NOMO-1 (cell line): ENCODE data around the gene UBTD1.
"Not testable (repeated sequence)": the region's sequence is repeated elsewhere in the genome, so short reads cannot be mapped to it uniquely, and the experiment has no call there.

Source experiments
- DNase-seq, 2 experiments: peaks; one replicate each; lab custom pipeline; 2025; ENCODE audit not compliant: unreplicated experiment in 2 of 2; lab: John Stamatoyannopoulos, UW

Gene UBTD1, protein sequence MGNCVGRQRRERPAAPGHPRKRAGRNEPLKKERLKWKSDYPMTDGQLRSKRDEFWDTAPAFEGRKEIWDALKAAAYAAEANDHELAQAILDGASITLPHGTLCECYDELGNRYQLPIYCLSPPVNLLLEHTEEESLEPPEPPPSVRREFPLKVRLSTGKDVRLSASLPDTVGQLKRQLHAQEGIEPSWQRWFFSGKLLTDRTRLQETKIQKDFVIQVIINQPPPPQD

DNA sequence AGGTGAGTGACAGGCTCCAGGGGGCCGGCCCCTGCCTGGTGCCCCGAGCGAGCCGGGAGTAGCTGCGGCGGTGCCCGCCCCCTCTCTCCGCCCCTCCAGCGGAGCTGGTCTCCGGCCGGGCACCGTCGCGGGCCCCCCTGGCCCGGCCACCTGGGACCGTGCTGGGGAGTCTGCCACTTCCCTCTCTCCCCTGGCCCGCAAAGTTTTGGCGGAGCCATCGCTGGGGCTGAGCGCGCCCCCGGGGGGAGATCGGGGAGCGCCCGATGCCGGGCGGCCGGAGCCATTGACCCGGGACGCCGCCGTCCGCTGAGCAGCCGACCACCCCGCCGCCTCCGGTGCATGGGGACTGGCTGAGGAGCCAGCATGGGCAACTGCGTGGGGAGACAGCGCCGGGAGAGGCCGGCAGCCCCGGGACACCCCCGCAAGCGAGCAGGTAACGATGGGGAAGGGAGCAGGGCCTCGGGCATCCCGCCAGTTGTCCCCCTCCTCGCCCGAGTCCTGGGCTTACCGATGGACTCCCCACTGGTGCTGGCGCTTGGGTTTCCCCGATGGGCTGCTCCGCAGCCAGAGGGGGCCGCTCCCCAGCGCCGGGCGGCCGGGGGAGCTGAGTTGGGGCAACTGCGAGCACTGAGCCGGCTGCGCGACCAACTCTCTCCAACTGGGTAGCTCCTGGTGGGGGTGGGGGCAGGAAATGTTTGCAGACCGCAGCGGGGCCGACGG lies at the start of gene UBTD1:
Gene UBTD1 (plus strand): TSS at position 84 of the 720 bp plus-strand sequence. CDS start 280 bp downstream, at position 364.
- DNase-seq = peak in 1 of 2 experiments; percentile 7

DNA sequence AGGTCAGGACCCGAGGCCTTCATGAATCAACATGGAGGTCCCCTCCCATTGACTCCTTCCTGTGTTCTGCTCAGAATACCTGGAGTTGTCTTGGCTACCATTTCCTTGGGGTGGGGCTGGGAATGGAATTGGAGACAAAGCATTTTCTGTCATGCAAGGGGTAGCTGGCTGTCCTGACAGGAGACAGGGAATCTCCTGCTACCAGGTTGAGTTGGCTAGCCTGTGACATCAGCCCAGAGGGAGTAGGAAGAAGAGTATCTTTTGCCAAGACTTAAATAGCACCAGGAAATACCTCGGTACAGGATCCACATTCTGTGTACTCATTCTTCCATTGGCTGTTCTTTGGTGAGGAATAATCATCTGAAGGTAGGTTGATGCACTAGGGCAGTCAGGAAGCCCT lies 47.9 kb upstream of the UBTD1 start:
- no peak for DNase-seq

DNA sequence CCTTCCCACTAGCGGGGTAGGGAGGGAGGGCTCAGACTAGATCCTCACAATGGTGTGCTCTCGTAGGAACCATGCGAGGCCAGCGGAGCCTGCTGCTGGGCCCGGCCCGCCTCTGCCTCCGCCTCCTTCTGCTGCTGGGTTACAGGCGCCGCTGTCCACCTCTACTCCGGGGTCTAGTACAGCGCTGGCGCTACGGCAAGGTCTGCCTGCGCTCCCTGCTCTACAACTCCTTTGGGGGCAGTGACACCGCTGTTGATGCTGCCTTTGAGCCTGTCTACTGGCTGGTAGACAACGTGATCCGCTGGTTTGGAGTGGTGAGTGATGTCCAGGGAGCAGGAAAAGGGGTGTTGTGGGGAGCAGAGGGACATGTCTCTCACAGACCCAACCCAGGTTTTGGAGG lies 47.1 kb upstream of the UBTD1 start:
- no peak for DNase-seq

DNA sequence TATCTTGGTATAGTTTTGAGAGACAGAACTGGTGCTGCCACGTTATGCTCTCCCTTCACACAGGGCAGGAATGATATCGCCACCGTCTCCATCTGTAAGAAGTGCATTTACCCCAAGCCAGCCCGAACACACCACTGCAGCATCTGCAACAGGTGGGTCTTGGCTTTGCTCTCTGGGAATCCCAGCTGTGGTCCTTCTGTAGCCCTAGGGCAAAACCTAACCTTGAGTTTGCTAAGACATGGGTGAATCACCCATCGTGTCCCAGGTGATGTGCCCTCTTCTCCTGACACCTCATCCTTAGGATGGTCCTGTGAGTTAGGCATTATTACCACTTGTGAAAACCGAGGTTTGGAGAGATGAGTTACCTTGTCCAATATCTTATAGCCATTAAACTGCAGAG lies 46.4 kb upstream of the UBTD1 start:
- DNase-seq = no peak

DNA sequence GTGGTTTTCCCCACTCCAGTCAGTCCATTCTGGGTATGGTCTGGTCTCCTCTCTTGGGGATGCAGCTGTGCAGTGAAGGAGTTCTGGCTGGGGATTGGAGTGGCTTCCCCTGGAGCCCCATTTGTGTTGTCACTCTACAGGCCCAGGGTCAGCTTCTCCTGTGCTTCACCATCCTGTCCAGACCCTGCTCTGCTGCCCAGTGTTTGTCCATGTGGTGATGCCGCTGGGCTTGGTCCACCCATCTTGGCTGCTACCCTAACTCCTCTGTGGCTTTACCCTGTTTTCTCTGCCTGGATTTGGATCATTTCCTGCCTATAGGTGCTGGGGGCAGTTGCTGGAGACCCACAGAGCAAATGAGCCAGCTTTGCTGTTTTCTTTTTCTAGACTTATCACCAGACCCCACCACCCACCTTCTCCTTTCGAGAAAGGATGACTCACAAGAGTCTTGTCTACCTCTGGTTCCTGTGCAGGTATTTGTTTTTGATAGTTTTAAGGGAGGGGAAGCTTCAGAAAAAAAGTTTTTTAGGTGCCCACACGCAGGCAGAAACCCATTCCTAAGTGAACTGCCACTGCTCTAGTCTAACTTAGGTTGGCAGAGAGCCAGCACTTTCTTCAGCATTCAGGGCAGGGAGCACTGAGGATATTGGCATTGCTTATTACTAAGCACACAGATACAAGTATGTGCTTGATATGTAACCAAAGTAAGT lies 44.2 kb upstream of the UBTD1 start:
- no peak for DNase-seq

DNA sequence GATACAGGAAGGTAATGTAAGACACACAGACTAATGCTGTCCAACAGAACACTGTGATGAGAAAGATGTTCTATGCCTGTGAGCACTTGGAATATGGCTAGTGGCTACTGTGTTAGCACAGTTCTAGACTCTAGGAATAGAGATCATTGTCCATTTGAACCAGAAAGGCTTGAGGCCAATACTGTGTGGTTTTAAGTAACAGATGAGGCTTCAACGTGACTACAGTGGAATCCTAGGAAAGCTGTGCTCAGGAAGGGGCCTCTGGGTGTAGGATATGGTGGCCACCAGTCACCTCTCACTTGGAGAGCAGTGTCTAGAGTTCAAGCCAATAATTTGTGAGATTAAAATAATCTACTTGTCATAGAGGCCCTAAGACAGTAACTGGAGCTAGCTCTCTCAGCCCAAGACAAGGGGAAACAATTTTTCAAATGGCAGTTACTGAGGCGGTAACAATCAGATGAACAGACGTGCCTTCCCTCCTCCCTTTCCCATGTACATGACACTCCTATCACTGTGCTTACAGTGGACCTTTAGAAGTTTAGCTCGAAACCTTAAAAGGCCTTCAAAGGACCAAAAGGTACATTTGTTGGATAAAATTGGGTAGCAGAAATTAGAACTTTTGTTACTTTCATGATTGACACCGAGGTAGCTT lies 42.6 kb upstream of the UBTD1 start:
- DNase-seq = no peak

DNA sequence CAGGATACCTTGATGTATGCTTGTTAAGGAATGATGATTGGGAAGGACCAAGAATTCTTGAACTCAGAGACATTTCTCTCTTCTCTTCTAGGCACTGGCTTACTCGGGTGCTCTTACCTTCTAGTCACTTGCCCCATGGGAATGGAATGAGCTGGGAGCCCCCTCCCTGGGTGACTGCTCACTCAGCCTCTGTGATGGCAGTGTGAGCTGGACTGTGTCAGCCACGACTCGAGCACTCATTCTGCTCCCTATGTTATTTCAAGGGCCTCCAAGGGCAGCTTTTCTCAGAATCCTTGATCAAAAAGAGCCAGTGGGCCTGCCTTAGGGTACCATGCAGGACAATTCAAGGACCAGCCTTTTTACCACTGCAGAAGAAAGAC lies 42.0 kb upstream of the UBTD1 start:
- no peak for DNase-seq

DNA sequence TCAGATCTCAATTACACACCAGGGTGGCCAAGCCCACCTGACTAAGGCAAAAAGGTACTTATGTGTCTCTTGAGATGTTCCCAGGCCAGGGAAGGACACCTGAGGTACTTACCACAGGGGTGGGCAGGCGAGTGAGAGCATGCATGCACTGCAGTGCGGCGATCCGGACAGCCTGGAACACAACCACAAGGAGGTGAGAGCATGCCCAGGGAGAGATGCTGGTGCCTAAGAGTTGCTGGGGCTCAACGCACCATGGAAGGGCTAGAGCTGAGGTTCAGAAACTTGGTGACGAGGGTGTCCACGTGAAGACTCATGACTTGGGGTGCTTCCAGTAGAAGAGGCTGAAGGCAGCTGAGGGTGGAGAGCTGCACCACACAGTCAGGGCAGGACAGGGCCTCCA lies 39.6 kb upstream of the UBTD1 start:
- DNase-seq = no peak

DNA sequence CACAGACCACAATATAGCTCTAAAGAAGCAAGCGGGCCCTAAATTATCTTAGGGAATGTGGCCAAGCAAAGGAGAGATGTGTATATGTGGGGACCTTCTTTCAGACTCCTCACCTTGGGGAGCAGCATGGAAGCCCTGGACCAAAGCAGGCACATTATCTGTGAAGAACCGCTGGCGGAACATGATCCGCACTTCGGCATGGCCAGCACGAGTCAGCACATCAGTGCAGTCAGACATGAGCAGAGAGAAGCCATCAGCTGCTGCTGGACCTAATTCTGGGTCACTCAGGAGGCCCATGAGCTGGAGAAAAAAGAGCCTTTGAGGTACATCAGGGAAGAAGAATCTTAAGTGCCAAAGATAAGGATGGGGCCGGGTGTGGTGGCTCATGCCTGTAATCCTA lies 38.8 kb upstream of the UBTD1 start:
- DNase-seq = no peak

DNA sequence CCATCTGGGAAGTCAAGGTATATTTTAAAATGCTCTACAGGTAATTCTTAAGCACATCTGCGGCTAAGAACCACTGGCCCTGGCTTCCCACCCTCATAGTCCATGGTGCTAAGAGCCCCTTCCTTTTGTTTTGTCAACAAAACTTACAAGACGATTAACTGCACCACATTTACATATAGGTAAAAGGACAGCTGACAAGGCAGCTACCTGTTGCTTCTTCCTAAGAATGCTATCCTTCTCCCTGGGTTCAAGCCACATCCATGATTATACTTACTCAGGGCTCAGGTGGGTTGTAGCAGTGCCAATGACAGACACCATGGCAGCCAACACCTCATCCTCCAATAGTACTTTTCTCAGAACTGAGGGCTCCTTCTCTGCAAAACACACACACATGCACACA lies 36.4 kb upstream of the UBTD1 start:
- DNase-seq = no peak

DNA sequence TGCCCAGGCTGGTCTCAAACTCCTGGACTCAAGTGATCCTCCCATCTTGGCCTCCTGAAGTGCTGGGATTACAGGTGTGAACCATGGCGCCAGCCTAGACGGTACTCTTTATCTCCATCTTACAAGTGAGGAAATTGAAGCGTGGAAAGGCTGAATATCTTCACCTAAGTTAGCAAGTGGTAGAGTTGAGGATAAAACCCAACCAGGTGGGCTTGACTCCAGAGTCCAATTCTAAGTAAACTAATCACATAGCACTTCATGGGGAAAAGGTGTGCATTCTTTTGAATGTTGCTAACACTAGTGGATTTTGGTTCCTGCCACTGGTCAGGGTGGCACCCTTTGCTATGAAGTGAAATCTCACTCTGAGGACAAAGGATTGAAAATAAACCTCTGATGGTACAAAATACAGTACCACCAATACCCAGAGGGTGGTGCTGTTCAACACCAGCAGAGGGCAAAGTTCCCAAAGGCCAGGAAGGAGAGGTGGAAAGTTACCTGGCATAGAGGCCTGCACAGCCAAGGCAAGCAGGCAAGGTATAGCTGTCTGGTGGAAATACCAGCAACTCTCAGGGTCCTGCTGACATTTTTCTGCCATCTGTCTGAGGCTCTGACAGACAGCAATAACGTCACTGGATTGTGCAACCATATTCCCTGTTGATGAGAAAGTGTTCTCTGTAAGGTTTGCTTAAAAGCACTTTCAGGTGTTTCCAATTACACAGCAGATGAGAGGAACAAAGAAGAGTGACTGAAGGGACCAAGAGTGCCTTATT lies 35.2 kb upstream of the UBTD1 start:
- DNase-seq = peak in 1 of 2 experiments; percentile 43

DNA sequence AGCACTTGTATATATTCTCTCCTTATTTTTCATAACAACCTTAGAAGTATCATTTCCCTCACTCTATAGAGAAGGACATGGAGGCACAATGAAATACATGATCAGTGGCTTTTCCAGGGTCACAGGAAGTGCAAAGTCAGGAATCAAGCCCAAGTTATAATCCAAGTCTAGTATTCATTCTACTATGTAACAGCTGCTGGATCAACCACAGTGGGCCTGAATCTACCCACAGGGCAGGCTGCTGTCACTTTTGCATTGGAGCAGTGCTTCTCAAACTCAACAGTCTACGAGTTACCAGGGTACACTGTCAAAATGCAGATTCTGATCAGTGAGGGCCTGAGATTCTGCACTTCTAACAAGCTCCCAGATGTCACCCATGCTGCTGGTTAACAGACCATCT lies 34.5 kb upstream of the UBTD1 start:
- DNase-seq = no peak

DNA sequence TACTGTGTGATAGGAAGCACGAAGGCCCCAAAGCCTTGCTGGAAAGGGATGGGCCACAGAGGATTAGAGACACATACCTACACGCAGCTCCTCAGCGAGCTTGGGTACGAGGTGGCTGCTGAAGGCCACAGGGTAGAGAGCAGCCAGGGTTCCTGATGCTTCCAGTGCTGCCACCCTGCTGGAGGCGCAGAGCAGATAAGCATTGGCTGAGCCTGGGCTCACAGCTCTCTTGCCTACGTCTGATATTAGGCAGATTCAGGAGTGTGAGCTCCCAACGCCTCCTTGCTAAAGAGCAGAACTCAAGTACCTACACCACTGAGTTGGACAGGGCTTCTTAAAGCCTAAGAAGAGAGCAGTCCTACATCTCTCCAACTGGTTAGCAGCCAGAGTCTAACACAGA lies 32.7 kb upstream of the UBTD1 start:
- DNase-seq = no peak

DNA sequence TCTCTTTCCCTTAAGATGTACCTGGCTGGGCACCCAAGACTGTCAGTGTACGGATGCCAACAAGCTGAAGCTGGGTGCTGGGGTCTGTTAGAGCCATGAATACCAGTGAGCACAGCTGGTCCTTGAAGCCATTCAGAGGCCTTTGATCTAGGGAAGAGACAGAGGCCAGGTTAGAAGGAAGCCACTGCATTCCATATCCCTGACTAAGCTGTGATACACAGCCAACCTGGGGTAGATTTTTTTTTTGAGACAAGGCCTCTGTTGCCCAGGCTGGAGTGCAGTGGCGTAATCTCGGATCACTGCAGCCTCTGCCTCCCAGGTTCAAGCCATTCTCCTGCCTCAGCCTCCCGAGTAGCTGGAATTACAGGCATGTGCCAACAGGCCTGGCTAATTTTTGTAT lies 32.0 kb upstream of the UBTD1 start:
- DNase-seq = no peak

DNA sequence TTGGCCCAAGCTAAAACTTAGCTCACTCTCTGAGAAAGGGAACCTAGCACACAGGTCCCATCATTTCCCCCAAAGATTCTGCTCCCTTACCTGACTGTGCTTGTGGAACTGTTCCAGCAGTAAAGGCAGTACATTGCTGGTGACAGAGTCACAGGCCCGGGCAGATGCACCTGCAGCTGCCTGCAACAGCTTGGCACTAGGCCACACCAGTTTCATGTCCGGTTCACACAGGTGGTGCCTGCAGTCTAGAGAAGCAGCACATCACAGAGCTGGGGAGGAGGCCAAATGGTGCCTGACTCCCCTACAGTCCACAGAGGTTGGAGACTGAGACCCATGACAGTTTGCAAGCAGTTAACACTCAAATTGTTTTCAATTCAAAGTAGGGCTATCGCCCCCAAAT lies 30.6 kb upstream of the UBTD1 start:
- no peak for DNase-seq

DNA sequence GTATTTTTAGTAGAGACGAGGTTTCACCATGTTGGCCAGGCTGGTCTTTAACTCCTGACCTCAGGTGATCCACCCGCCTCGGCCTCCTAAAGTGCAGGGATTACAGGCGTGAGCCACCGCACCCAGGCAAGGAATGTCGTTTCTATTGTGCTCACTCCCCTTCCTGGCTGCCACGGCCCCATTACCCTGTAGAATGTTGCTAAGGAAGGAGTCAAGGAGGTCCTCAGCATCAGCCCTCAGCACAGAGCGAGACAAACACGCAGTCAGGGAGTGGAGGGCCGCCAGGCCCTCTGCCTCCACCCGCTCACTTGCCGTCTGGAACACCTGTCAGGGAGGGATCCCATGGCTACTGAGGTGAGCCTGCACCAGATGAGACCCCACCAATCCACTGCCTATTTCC lies 29.9 kb upstream of the UBTD1 start:
- DNase-seq = not testable (repeated sequence)

DNA sequence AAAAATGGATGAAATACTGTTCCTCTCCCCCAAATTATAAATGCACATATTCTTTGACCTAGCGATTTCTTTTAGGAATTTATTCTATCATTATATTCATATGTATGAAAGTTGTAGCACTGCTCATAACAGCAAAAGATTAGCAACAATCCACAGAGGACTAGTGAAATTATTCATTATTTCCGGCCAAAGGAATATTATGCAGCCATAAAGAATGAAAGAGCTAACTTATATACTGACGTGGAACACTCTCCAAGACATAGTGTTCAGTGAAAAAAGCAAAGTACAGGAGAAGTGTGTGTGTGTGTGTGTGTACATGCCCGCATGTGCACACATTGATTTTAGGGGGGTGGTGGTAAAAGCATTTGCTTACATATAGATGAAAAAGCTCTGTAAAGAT lies 23.8 kb upstream of the UBTD1 start:
- DNase-seq = no peak

DNA sequence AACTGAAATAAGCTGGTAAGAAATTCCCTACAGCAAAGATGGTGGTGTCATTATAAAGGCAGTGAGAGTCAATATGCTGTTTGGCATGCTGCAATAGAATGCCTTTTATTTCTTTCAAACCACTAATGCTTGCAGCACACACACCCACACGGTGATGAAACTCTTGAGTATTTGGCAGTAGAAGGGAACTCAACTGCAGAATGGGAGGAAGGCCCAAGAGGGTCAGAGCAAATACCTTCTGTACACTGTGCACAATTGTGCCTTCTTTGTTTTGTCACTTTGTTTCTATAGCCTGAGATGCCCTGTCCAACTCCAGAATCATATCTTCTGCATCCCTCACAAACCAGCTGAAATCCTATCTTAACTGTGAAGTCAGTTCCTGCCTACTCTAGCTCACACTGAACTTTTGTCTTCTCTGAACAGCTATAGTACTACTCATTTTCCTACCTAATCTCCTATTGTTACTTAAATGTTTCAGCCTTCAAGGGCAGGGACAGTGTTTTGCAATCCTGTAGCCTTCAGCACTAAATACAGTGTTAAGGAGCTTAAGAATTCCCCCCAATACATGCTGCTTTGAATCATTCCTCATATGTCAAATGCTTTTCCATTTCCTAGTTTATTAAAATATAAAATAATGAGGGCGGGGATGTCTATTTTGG lies 22.7 kb upstream of the UBTD1 start:
- DNase-seq = peak; percentile 5 to 11

DNA sequence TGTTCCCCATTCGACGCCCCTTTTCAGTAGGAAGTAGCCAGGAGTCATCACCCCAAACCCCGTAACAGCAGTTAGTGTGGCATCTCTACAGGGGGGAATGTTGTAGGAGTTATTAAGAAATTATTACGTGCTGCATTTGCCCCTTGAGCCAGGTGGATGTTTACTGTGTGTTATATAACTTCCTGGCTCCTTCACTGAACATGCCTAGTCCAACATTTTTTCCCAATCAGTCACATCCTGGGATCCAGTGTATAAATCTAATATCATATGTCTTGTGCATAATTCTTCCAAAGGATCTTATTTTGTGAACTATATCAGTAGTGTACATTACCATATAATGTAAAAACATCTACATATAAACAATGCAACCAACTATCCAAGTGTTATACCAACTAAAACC lies 19.3 kb upstream of the UBTD1 start:
- not testable (repeated sequence) for DNase-seq

DNA sequence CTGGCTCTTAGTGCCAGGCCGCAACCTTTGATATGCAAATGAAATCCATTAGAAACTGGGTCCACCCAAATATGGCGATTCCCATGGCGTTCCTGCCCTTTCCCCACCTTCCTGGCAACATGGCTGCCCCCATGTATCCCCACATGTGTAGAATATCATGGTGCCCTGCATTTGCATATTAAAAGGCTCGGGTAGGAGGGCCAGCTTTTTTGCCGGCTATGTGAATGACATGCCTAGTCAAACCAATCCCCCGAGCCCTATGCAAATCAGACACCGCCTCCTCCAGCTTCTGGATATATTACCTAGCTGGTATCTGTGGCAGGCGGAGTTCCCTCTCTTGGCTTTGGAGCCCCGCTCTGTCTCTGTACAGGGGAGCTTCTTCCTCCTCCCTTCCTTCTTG lies 18.8 kb upstream of the UBTD1 start:
- DNase-seq = no peak
